Inferior parietal cortex (tissue), 1 donor: ENCODE data around the gene DMGDH.

Source experiments
- DNase-seq: peaks from one replicate; pipeline ENCODE4 v3.0.0-alpha.2; 2016; ENCODE audit errors: extremely low spot score

DMGDH gene

GRCh38 chr5:79069488-79070349 lies at the start of gene DMGDH, which contains the start of gene BHMT2:
Gene DMGDH (minus strand): TSS chr5:79069674. CDS start chr5:79069620, 54 bp downstream.
Gene BHMT2 (plus strand): TSS chr5:79069767. CDS start chr5:79069783, 16 bp downstream.
- DNase-seq, result no peak

GRCh38 chr5:79112703-79113058 lies 43.2 kb upstream of the DMGDH start:
- no peak for DNase-seq

- no peak for DNase-seq
These were observed 42.7 kb upstream of the DMGDH start for GRCh38 chr5:79111960-79112702.

- no peak for DNase-seq
These were observed 42.0 kb upstream of the DMGDH start, which contains the start of gene BHMT for GRCh38 chr5:79111387-79111959. Gene BHMT (plus strand): TSS chr5:79111809. CDS start chr5:79111886, 77 bp downstream.

GRCh38 chr5:79109527-79110492 lies 40.3 kb upstream of the DMGDH start:
- DNase-seq, result no peak

DNA sequence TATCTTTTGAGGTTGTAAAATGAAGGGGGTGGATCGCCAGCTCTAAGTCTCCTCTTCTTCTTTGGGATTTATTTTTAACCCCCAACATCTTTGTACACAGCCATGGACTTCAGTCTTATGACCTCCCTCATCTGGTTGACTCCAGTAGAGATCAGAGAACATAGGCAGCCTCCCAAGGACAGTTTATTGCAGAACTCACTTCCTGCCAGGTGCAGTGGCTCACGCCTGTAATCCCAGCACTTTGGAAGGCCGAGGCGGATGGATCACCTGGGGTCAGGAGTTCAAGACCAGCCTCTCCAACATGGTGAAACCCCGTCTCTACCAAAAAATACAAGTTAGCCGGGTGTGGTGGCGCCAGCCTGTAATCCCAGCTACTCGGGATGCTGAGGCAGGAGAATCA lies 39.3 kb upstream of the DMGDH start:
- no peak for DNase-seq

GRCh38 chr5:79108086-79108485 lies 38.6 kb upstream of the DMGDH start:
- DNase-seq, result no peak

DNA sequence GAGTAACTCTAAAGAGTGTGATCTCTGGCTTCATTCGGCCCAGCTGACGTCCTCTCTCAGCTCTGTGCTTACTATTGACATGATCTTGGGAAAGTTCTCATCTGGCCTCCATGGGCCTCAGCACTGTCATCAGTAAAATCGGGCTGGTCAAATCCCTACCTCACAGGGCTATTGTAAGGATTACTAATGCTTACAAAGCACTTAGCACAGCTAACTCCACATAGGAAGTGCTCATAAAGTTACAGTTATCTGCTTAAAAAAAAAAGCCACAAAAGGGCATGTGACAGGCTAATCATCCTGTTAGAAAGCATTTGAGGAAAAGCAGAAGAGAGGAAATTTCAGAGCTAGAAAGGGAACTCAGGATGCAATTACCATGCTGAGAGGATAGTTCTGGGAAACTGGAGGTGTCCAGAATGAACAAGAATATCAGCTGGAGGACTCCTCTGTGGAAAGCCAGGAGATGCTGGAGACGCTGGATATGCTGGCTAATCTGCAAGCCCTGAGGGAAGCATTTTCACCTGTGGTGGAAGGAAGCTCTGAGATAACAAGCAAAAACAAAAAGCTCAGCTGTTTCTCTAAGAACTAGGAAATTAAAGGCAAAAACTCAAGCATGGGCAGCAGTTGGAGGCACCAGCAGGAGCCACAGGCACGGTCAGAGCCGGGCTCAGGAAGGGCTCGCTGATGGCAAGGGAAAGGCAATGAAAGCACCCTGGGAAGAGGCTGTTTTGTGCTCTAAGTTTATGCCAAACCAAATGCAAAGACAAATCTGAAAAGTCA lies 37.7 kb upstream of the DMGDH start:
- DNase-seq, result no peak

DNA sequence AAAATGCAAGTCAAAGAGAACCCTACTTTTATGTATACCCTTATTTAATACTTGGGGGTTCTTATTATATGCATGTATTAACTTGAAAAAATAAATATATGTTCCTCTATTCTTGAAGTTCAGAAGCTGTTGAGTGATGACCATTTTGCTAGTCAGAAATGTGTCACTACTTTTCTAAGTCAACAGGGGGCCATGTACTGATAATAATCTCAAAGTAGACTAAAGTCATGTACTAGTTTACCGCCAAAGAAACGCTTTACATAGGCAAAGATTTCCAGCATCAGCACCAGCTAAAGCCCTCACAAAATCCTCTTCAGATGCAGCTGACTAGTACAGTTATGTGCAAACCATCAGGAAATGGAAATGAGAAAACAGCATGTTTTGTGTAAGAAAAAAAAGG lies 36.4 kb upstream of the DMGDH start:
- DNase-seq, result no peak

- no peak for DNase-seq
These were observed 24.3 kb upstream of the DMGDH start for GRCh38 chr5:79093762-79094161.

DNA sequence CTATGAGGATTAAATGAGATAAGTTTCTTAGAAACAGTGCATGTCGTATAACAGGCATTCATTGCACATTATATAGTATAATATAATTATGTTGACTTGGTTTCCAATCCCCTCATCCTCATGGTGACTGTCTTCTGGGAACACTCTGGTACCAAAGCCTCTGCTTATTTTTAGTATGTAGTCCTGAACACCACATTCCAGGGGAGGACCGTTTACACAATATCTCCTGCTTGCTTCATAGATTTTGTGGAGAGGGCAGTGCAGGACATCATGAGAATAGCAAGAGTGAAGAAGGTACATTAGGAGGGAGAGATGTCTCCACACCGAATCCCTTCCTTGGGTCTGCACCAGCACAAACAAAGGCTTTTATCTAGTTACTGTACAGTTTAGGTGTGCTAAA lies 21.6 kb upstream of the DMGDH start:
- DNase-seq, result no peak

DNA sequence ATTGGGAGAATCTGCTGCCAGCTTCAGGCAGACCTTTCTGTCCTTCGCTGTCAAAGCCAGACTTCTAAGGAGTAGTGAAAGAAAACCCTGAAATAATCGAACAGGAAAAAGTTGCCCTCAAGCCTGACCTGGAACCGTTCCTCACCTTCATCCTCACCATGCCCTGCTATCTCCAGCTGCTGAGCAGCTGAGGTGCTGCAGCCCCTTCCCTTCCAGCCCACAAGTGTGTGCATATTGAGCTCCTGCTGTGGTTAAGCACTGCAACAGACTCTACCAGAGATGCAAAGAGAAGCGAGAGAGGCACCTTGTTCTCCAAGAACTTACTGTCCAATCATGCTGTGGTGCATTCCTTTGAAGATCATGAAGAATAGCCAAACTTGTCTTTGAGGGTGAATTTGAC lies 19.0 kb upstream of the DMGDH start:
- DNase-seq, result no peak

DNA sequence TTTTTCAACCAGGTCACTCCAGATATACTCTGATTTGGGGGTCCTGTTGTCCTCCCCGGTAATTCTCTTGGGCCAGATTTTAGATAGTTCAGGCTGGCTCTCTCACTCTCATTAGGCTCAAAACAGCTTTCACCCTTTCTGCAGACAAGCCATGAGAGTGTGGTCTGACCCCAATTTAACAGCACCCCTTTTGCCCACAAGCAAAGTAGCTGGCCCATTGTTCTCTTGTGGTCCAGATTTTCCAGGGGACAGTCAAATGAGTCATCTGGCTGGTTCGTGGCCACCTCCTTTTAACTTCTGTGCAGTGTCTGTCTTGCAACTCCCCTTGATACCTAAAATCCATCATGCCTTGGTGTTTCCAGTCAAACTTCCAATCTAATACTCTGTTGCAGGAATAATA lies 16.6 kb upstream of the DMGDH start:
- DNase-seq, result no peak

DNA sequence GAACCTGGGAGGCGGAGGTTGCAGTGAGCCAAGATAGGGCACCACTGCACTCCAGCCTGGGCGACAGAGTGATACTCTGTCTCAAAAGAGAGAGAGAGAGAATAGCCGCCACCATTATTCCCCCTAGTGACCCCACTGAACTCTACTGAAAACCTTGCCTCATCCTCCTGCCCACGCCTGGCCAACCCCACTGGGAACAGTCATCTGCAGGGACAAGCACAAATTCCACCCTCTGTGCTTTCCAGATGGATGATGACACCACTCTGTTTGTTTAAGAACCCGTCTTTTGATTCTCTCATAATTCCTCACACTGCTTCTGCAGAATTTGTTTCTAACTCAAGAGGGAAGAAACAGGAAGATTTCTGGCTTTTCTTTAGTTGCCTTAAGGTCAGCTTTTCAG lies 12.3 kb upstream of the DMGDH start:
- no peak for DNase-seq

GRCh38 chr5:79080804-79081203 lies 11.3 kb upstream of the DMGDH start:
- DNase-seq, result no peak

GRCh38 chr5:79077680-79078365 lies 8.3 kb upstream of the DMGDH start:
- no peak for DNase-seq

GRCh38 chr5:79076819-79077218 lies 7.3 kb upstream of the DMGDH start:
- DNase-seq, result no peak

- DNase-seq, result no peak
These were observed 6.4 kb upstream of the DMGDH start for GRCh38 chr5:79075646-79076426.

DNA sequence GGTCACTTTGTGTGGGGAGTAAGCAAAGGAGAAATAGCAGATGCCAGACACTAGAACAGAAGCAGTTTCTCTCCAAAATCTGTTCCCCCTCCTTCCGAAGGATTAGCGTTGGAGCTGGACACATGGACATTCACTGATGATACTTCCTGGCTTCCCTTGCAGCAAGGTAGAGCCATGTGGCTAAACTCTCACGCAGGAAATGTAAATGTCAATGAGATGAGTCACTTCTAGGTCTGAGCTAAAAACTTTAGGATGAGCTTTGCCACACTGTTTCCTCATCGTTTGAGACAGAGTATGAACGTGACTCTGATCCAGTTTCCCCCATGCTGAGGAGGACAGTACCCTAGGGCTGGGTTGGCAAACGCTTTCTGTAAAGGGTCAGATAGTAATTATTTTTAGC lies 5.2 kb upstream of the DMGDH start:
- DNase-seq, result no peak
